K562 (cell line): Measurements from ENCODE around the gene LRRC8A. TPM values are rescaled to one million over a fixed set of nuclear protein-coding genes. Genes with fewer than 3 reads are reported as not detected.

Experiments used
- EGR1 ChIP-seq: fragments of 450-650 bp; conservative IDR thresholded peaks from 2 replicates; pipeline ENCODE4 v1.6.1; 2017; ENCODE audit warnings: mild to moderate bottlenecking
- MTA3 ChIP-seq: fragments of 450-650 bp; formaldehyde crosslinking; IDR thresholded peaks from 2 replicates; pipeline ENCODE4 v1.6.1; 2017; ENCODE audit warnings: mild to moderate bottlenecking, borderline replicate concordance
- NR4A1 ChIP-seq, 2 experiments: fragments of 250-450 bp in 1 of 2; fragments of 450-650 bp in 1 of 2; sonication (Bioruptor Pico) in 1 of 2; IDR thresholded peaks; 2 replicates each; pipeline versions ENCODE4 v1.4.0 to v1.6.1; 2016 to 2020; ENCODE audit warnings: mild to moderate bottlenecking in 2 of 2, missing compliant biosample characterization in 1 of 2, missing genetic modification characterization in 1 of 2, moderate library complexity in 1 of 2
- PHF20 ChIP-seq: fragments of 450-650 bp; IDR thresholded peaks from 2 replicates; pipeline ENCODE4 v1.6.1; 2018; ENCODE audit not compliant: partially characterized antibody
- ZMIZ1 ChIP-seq, 2 experiments: fragments of 150-350 bp in 1 of 2; IDR thresholded peaks; 2 replicates each; pipeline ENCODE4 v1.6.1; 2012 to 2016; ENCODE audit warnings: low read depth in 2 of 2, low read length in 2 of 2, mild to moderate bottlenecking in 1 of 2, moderate library complexity in 1 of 2
- ZNF518B ChIP-seq: fragments of 250-450 bp; sonication (Bioruptor Pico); IDR thresholded peaks from 2 replicates; pipeline ENCODE4 v1.5.0; 2021; ENCODE audit warnings: mild to moderate bottlenecking, moderate library complexity
- polyA plus RNA-seq, 8 experiments: library from polyadenylated mRNA; depleted of rRNA in 4 of 8; stranded (reverse) in 5 of 8; unstranded in 3 of 8; fragments of >200 nt; fragmentation: Nextera tagmentation in 2 of 8; fragmentation: Illumina TruSeq in 1 of 8; extraction: Ambion mirVana in 2 of 8; extraction: Trizol in 1 of 8; gene quantifications; 2 replicates each; pipeline versions ENCODE4 v1.2.1 to v1.2.3, GENCODE V29; 2011 to 2014; ENCODE audit warnings: inconsistent platforms in 1 of 8, missing spikeins in 1 of 8
- total RNA-seq, 7 experiments: library from RNA; depleted of rRNA in 6 of 7; stranded (reverse); fragments of >200 nt in 6 of 7; fragmentation: Illumina TruSeq in 2 of 7; extraction: Trizol in 2 of 7; gene quantifications; 2 replicates each; pipeline versions ENCODE4 v1.2.1 to v1.2.3, GENCODE V29; 2011 to 2021; ENCODE audit warnings: low replicate concordance in 1 of 7
- TF ChIP-seq, protein P1 (sequence below): sonication (generic); formaldehyde crosslinking; IDR thresholded peaks from 2 replicates; pipeline ENCODE4 v1.8.0; 2022; ENCODE audit warnings: mild to moderate bottlenecking, missing genetic modification reagents
- TF ChIP-seq, protein P2 (sequence below): fragments of 250-450 bp; sonication (Bioruptor Pico); IDR thresholded peaks from 2 replicates; pipeline ENCODE4 v1.8.0; 2022; ENCODE audit warnings: moderate library complexity, mild to moderate bottlenecking, inconsistent platforms
- TF ChIP-seq, protein P3 (sequence below): IDR thresholded peaks from 2 replicates; pipeline ENCODE4 v1.6.1; 2012; ENCODE audit warnings: low read depth, low read length, improper control_type of control experiment, borderline replicate concordance

The LRRC8A gene
- total and polyA plus RNA-seq, 9 of the 15 experiments (the other 6 are each of a cell fraction or from before 2014, with no cell fraction given), result 2.9 to 24.7 (median 8.9) TPM

DNA sequence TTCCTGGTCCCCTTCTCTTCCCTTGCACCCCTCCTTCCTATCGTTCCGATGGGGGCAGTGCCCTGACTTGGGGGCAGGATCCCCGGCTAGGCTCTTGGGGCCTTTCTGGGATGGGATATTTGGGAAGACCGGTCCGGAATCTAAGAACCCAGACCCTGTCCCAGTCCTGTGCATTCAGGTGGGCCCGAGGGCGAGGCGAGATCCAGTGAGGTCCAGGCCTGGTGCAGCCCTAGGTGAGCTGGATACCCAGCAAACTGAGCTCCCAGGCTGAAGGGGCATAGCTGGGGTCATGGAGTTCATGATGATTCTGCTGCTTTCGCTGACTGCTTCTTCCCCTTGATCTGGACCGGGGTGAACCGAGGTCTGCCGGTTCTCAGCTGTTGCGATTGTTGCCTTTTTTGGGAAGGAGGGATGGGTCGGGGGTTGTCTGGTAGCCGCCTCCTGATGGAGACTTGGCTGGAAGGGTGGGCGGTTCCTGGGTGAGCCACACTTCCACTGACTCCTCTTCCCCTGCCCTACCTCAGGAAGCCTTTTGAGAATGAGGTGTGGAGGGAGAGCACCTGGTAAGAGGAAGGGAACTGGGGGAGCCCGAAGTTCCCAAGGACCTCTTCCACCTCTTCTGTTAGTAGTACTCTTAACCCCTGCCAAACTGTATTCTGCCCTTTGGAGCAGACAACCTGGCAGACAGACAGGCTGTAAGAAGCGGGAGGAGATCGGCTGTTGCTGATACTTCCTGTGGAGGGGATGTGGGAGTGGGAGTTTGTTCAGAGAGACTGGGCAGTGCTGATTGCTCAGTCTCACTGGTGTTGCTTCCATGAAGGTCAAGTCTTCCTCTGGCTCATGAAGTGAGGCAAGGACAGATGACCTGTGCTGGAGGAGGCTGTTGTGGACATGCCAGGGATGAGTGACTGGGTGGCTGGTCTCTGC is 1.0 kb downstream of the LRRC8A start (continued):
- TF ChIP-seq, protein P1, sequence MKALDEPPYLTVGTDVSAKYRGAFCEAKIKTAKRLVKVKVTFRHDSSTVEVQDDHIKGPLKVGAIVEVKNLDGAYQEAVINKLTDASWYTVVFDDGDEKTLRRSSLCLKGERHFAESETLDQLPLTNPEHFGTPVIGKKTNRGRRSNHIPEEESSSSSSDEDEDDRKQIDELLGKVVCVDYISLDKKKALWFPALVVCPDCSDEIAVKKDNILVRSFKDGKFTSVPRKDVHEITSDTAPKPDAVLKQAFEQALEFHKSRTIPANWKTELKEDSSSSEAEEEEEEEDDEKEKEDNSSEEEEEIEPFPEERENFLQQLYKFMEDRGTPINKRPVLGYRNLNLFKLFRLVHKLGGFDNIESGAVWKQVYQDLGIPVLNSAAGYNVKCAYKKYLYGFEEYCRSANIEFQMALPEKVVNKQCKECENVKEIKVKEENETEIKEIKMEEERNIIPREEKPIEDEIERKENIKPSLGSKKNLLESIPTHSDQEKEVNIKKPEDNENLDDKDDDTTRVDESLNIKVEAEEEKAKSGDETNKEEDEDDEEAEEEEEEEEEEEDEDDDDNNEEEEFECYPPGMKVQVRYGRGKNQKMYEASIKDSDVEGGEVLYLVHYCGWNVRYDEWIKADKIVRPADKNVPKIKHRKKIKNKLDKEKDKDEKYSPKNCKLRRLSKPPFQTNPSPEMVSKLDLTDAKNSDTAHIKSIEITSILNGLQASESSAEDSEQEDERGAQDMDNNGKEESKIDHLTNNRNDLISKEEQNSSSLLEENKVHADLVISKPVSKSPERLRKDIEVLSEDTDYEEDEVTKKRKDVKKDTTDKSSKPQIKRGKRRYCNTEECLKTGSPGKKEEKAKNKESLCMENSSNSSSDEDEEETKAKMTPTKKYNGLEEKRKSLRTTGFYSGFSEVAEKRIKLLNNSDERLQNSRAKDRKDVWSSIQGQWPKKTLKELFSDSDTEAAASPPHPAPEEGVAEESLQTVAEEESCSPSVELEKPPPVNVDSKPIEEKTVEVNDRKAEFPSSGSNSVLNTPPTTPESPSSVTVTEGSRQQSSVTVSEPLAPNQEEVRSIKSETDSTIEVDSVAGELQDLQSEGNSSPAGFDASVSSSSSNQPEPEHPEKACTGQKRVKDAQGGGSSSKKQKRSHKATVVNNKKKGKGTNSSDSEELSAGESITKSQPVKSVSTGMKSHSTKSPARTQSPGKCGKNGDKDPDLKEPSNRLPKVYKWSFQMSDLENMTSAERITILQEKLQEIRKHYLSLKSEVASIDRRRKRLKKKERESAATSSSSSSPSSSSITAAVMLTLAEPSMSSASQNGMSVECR, result peak; percentile 16; the same call in 1 of the 2 replicates
- TF ChIP-seq EGR1 (peak; percentile 57), PHF20 (no peak), ZNF518B (no peak), NR4A1 (CRISPR knock-in tag; IDR thresholded peaks at IDR 0.05) (no peak), NR4A1 (tag; IDR thresholded peaks at IDR 0.05) (no peak), MTA3 (no peak), ZMIZ1 (IDR thresholded peaks at IDR 0.05; ENCODE audit: low read depth in 2 of 2, low read length in 2 of 2) (0 out of 4 replicates have a peak, but pooled peaks of 1 of the 2 experiments have one; percentile 18)
- TF ChIP-seq, protein P2, sequence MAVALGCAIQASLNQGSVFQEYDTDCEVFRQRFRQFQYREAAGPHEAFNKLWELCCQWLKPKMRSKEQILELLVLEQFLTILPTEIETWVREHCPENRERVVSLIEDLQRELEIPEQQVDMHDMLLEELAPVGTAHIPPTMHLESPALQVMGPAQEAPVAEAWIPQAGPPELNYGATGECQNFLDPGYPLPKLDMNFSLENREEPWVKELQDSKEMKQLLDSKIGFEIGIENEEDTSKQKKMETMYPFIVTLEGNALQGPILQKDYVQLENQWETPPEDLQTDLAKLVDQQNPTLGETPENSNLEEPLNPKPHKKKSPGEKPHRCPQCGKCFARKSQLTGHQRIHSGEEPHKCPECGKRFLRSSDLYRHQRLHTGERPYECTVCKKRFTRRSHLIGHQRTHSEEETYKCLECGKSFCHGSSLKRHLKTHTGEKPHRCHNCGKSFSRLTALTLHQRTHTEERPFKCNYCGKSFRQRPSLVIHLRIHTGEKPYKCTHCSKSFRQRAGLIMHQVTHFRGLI (CRISPR knock-in tag), result no peak
- TF ChIP-seq, protein P3, sequence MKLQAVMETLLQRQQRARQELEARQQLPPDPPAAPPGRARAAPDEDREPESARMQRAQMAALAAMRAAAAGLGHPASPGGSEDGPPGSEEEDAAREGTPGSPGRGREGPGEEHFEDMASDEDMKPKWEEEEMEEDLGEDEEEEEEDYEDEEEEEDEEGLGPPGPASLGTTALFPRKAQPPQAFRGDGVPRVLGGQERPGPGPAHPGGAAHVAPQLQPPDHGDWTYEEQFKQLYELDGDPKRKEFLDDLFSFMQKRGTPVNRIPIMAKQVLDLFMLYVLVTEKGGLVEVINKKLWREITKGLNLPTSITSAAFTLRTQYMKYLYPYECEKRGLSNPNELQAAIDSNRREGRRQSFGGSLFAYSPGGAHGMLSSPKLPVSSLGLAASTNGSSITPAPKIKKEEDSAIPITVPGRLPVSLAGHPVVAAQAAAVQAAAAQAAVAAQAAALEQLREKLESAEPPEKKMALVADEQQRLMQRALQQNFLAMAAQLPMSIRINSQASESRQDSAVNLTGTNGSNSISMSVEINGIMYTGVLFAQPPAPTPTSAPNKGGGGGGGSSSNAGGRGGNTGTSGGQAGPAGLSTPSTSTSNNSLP, result no peak
